H9 (cell line): ENCODE results near the gene CELA2A. TPM values are rescaled to one million over a fixed set of nuclear protein-coding genes. Genes with fewer than 3 reads are reported as not detected.

Experiments
- DNase-seq: peaks from one replicate; pipeline ENCODE4 v3.0.0-alpha.2; 2017
- H2AFZ ChIP-seq: one replicate; pipeline ENCODE4 v1.6.1; 2013; ENCODE audit warnings: mild to moderate bottlenecking, low read length, control low read depth, moderate library complexity
- H2AK5ac ChIP-seq: 2 replicates; pipeline ENCODE4 v1.6.1; 2013; ENCODE audit warnings: low read length, control low read depth, mixed read lengths; ENCODE audit not compliant: insufficient read length
- H2BK120ac ChIP-seq: one replicate; pipeline ENCODE4 v1.6.1; 2013; ENCODE audit warnings: low read depth, mild to moderate bottlenecking, low read length, control low read depth, inconsistent platforms; ENCODE audit not compliant: poor library complexity, severe bottlenecking
- H2BK12ac ChIP-seq: 2 replicates; pipeline ENCODE4 v1.6.1; 2013; ENCODE audit warnings: low read length, control low read depth, mixed read lengths, low read depth; ENCODE audit not compliant: insufficient read length
- H2BK15ac ChIP-seq: 2 replicates; pipeline ENCODE4 v1.6.1; 2013; ENCODE audit warnings: low read depth, low read length, control low read depth
- H2BK20ac ChIP-seq: one replicate; pipeline ENCODE4 v1.6.1; 2013; ENCODE audit warnings: low read depth, mild to moderate bottlenecking, low read length, control low read depth, inconsistent platforms; ENCODE audit not compliant: poor library complexity, severe bottlenecking
- H2BK5ac ChIP-seq: 2 replicates; pipeline ENCODE4 v1.6.1; 2013; ENCODE audit warnings: low read length, control low read depth, mixed read lengths; ENCODE audit not compliant: insufficient read length
- H3K14ac ChIP-seq: 2 replicates; pipeline ENCODE4 v1.6.1; 2013; ENCODE audit warnings: low read length, control low read depth; ENCODE audit not compliant: insufficient read depth
- H3K18ac ChIP-seq: 2 replicates; pipeline ENCODE4 v1.6.1; 2013; ENCODE audit warnings: low read depth, mild to moderate bottlenecking, mixed read lengths, low read length, control low read depth; ENCODE audit not compliant: insufficient read length
- H3K23ac ChIP-seq: 2 replicates; pipeline ENCODE4 v1.6.1; 2013; ENCODE audit warnings: low read length, control low read depth, mixed read lengths, low read depth; ENCODE audit not compliant: insufficient read length
- H3K23me2 ChIP-seq: 2 replicates; pipeline ENCODE4 v1.6.1; 2013; ENCODE audit warnings: low read depth, mild to moderate bottlenecking, mixed read lengths, low read length, control low read depth; ENCODE audit not compliant: insufficient read length, poor library complexity, severe bottlenecking
- H3K27ac ChIP-seq: 2 replicates; pipeline ENCODE4 v1.5.1; 2013; ENCODE audit warnings: low read length, control low read depth, mixed read lengths, low read depth; ENCODE audit not compliant: insufficient read length
- H3K27me3 ChIP-seq: 2 replicates; pipeline ENCODE4 v1.6.1; 2013; ENCODE audit warnings: low read length, control low read depth, inconsistent platforms; ENCODE audit not compliant: insufficient read depth
- H3K4ac ChIP-seq: 2 replicates; pipeline ENCODE4 v1.6.1; 2013; ENCODE audit warnings: low read depth, mild to moderate bottlenecking, control low read depth, inconsistent platforms, low read length, moderate library complexity
- H3K4me1 ChIP-seq: 2 replicates; pipeline ENCODE4 v1.6.1; 2013; ENCODE audit warnings: low read length, control low read depth, inconsistent platforms; ENCODE audit not compliant: insufficient read depth
- H3K4me2 ChIP-seq: 2 replicates; pipeline ENCODE4 v1.6.1; 2013; ENCODE audit warnings: low read length, control low read depth, mixed read lengths; ENCODE audit not compliant: insufficient read length, insufficient read depth
- H3K56ac ChIP-seq: 2 replicates; pipeline ENCODE4 v1.6.1; 2013; ENCODE audit warnings: low read depth, mild to moderate bottlenecking, mixed read lengths, low read length, control low read depth; ENCODE audit not compliant: insufficient read length
- H3K79me1 ChIP-seq: 2 replicates; pipeline ENCODE4 v1.6.1; 2013; ENCODE audit warnings: low read depth, mild to moderate bottlenecking, moderate library complexity, low read length, control low read depth, inconsistent platforms; ENCODE audit not compliant: insufficient read depth, poor library complexity, severe bottlenecking
- H3K79me2 ChIP-seq: 2 replicates; pipeline ENCODE4 v1.6.1; 2013; ENCODE audit warnings: low read length, control low read depth, inconsistent platforms; ENCODE audit not compliant: insufficient read depth
- H3K9ac ChIP-seq: 2 replicates; pipeline ENCODE4 v1.6.1; 2013; ENCODE audit warnings: low read length, control low read depth, mixed read lengths; ENCODE audit not compliant: insufficient read length; ENCODE audit errors: extremely low read depth
- H3K9me3 ChIP-seq: one replicate; pipeline ENCODE4 v1.6.1; 2013; ENCODE audit warnings: low read depth, low read length, inconsistent platforms; ENCODE audit not compliant: control insufficient read depth
- H3T11ph ChIP-seq: one replicate; pipeline ENCODE4 v1.6.1; 2013; ENCODE audit warnings: mild to moderate bottlenecking, low read length, control low read depth, inconsistent platforms
- H4K20me1 ChIP-seq: one replicate; pipeline ENCODE4 v1.6.1; 2013; ENCODE audit not compliant: control insufficient read depth, insufficient read length, insufficient read depth
- H4K5ac ChIP-seq: 2 replicates; pipeline ENCODE4 v1.6.1; 2013; ENCODE audit warnings: low read depth, mild to moderate bottlenecking, mixed read lengths, low read length, control low read depth; ENCODE audit not compliant: insufficient read length
- H4K8ac ChIP-seq: replicated peaks from 2 replicates; pipeline ENCODE4 v1.6.1; 2013; ENCODE audit warnings: low read length, control low read depth, mixed read lengths, low read depth; ENCODE audit not compliant: insufficient read length
- H4K91ac ChIP-seq: 2 replicates; pipeline ENCODE4 v1.6.1; 2013; ENCODE audit warnings: low read depth, mild to moderate bottlenecking, moderate library complexity, mixed read lengths, low read length, control low read depth; ENCODE audit not compliant: insufficient read length
- H3K27ac Mint-ChIP-seq, 3 experiments: 2 replicates in 2 of 3; 3 replicates in 1 of 3; pipeline ENCODE4 v1.8.0; 2020 to 2021; ENCODE audit warnings: mixed read lengths in 3 of 3, mild to moderate bottlenecking in 1 of 3, moderate library complexity in 1 of 3
- H3K27me3 Mint-ChIP-seq: 2 replicates; pipeline ENCODE4 v1.8.0; 2021; ENCODE audit warnings: low read depth, mild to moderate bottlenecking, moderate library complexity, mixed read lengths
- H3K36me3 Mint-ChIP-seq, 3 experiments: 2 replicates in 2 of 3; 3 replicates in 1 of 3; pipeline ENCODE4 v1.8.0; 2020 to 2021; ENCODE audit warnings: low read depth in 3 of 3, mixed read lengths in 3 of 3; ENCODE audit not compliant: insufficient read depth in 1 of 3
- H3K4me1 Mint-ChIP-seq, 2 experiments: 2 replicates each; pipeline ENCODE4 v1.8.0; 2020; ENCODE audit warnings: mixed read lengths in 2 of 2
- H3K4me3 Mint-ChIP-seq, 2 experiments: 2 replicates in 1 of 2; 3 replicates in 1 of 2; pipeline ENCODE4 v1.8.0; 2020 to 2021; ENCODE audit warnings: mild to moderate bottlenecking in 2 of 2, mixed read lengths in 2 of 2, moderate library complexity in 1 of 2
- H3K9me3 Mint-ChIP-seq, 2 experiments: 2 replicates in 1 of 2; 3 replicates in 1 of 2; pipeline ENCODE4 v1.8.0; 2020; ENCODE audit warnings: mild to moderate bottlenecking in 2 of 2, mixed read lengths in 2 of 2, moderate library complexity in 1 of 2
- CTCF ChIP-seq: fragments of 200-600 bp; sonication (generic); conservative IDR thresholded peaks from 3 replicates; pipeline ENCODE4 v1.8.0; 2021; ENCODE audit warnings: antibody characterized with exemption, mild to moderate bottlenecking
- WGBS: extraction: QIAGEN DNeasy Blood & Tissue Kit; methylation state at CpG from one replicate; pipeline ENCODE4 v1.1.7; 2013; ENCODE audit warnings: missing lambda C conversion rate, low lambda C conversion rate, mixed read lengths; ENCODE audit not compliant: insufficient read length; ENCODE audit errors: extremely low coverage; 5-methylcytosine and 5-hydroxymethylcytosine counted together
- total RNA-seq: library from RNA; stranded (reverse); gene quantifications from 2 replicates; pipeline ENCODE4 v1.2.1, GENCODE V29; 2021

CELA2A gene
- total RNA-seq, 1 experiment from 2014 or later = not detected

- Histone ChIP-seq H2AK5ac (no peak overlapping the region), H2AFZ (no peak overlapping the region), H2BK5ac (no peak overlapping the region), H4K91ac (no peak overlapping the region), H3K9me3 (no peaks in the 10 kb centered on the region), H2BK12ac (no peak overlapping the region), H3K79me2 (no peaks in the 10 kb centered on the region), H3K27me3 (no peaks in the 10 kb centered on the region), H3K23ac (no peak overlapping the region), H2BK15ac (no peak overlapping the region), H3K56ac (no peak overlapping the region), H3K23me2 (no peaks in the 10 kb centered on the region), H3K18ac (no peak overlapping the region), H4K8ac (no peak overlapping the region), H3K79me1 (no peaks in the 10 kb centered on the region), H2BK20ac (no peak overlapping the region), H4K20me1 (no peaks in the 10 kb centered on the region), H2BK120ac (no peak overlapping the region), H3K4ac (no peak overlapping the region), H3K4me1 (no peaks in the 10 kb centered on the region), H3K14ac (no peak overlapping the region), H3T11ph (no peak overlapping the region), H3K9ac (no peak overlapping the region), H4K5ac (no peak overlapping the region), H3K4me2 (no peak overlapping the region), H3K27ac (no peak overlapping the region)
- Mint-ChIP-seq H3K27me3 (no peaks in the 10 kb centered on the region), H3K4me3 (no peak overlapping the region), H3K36me3 (peaks cover 0 to 4% (median 3%) of the 10 kb centered on the region in 3 experiments; a peak in 4 of 7 replicates), H3K27ac (no peak overlapping the region), H3K4me1 (peaks cover 14 to 26% of the 10 kb centered on the region in 2 experiments), H3K9me3 (no peaks in the 10 kb centered on the region)
- no peak for DNase-seq
- no CpG with 5 or more reads among the region's 18 CpGs for WGBS
- TF ChIP-seq CTCF = no peak
Observed at GRCh38 chr1:15428815-15429435, 27.6 kb upstream of the CELA2A start.
